H1 (cell line): ENCODE results near the gene ALDH7A1. TPM values are rescaled to one million over a fixed set of nuclear protein-coding genes. Genes with fewer than 3 reads are reported as not detected.

ENCODE experiments used
- BRCA1 ChIP-seq: IDR thresholded peaks from 2 replicates; pipeline ENCODE4 v1.6.1; 2012; ENCODE audit warnings: low read depth, low read length, improper control_type of control experiment
- CBX8 ChIP-seq: fragments of 300-800, 300-1000 bp; sonication (generic); IDR thresholded peaks from 2 replicates; pipeline ENCODE4 v1.7.1; 2016; ENCODE audit warnings: low read depth, low read length, borderline replicate concordance
- CHD1 ChIP-seq: IDR thresholded peaks from 2 replicates; pipeline ENCODE4 v1.6.1; 2012; ENCODE audit warnings: low read depth, low read length, improper control_type of control experiment
- CREB1 ChIP-seq: IDR thresholded peaks from 2 replicates; pipeline ENCODE4 v1.6.1; 2012; ENCODE audit warnings: inconsistent platforms
- HDAC6 ChIP-seq: IDR thresholded peaks from one replicate; pipeline ENCODE4 v1.7.1; 2012; ENCODE audit warnings: low read depth, mild to moderate bottlenecking, inconsistent platforms, low read length, moderate library complexity
- YY1 ChIP-seq: IDR thresholded peaks from 2 replicates; pipeline ENCODE4 v1.6.1; 2011; ENCODE audit warnings: low read depth, mild to moderate bottlenecking, low read length
- polyA plus RNA-seq, 7 experiments: library from polyadenylated mRNA; depleted of rRNA in 3 of 7; stranded (reverse) in 5 of 7; unstranded in 2 of 7; fragments of >200 nt in 5 of 7; fragments of 200-250 nt in 2 of 7; gene quantifications; 1 replicate in 5 of 7; 2 replicates in 1 of 7; 4 replicates in 1 of 7; pipeline versions ENCODE4 v1.2.1 to v1.2.3, GENCODE V29; 2011 to 2013; ENCODE audit warnings: missing spikeins in 2 of 7, mixed read lengths in 2 of 7
- total RNA-seq: library from RNA; stranded (reverse); fragmentation: NEBNext Ultra II Directional; extraction: Animal tissue kit (Norgen Biotek cat#: 25700); gene quantifications from 2 replicates; pipeline ENCODE4 v1.2.1, GENCODE V29; 2021

ALDH7A1 gene
- total and polyA plus RNA-seq, 2 of the 8 experiments (the other 6 are each of a cell fraction or from before 2014, with no cell fraction given), result 99.6 to 225 TPM

DNA sequence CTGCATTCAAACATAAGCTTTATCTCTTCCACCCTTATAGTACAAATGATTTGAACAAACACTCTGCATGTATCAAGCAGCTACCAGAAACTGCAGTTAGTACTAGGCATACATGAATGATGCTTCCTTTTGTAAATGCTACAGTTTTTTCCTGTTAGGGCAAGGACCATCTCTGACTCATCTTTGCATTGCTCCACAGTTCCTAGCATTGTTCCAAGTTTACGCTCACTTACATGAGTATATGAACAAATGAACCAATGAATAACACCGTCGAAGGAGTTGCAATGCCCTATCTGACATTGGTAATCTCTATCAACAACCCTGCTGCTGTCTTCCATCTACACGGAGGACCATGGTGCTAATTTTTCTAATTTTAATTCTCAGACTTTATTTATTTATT, 2.1 kb upstream of the ALDH7A1 start (continued):
- no peak for TF ChIP-seq BRCA1
- no peak for TF ChIP-seq CHD1
- no peak for TF ChIP-seq YY1
- TF ChIP-seq CREB1, result no peak
- no peak for TF ChIP-seq HDAC6
- TF ChIP-seq CBX8, result no peak
